HG03139 (cell line): ENCODE measurements around the gene APOC4.
"Not testable (repeated sequence)": the region's sequence is repeated elsewhere in the genome, so short reads cannot be mapped to it uniquely, and the experiment has no call there.

ENCODE experiments used
- ATAC-seq: cut with Tn5 transposase; IDR thresholded peaks from one replicate; pipeline ENCODE4 v1.9.1; 2021; ENCODE audit not compliant: unreplicated experiment

The APOC4 gene

GRCh38 chr19:44942067-44942571 is at the start of gene APOC4:
TSS of gene APOC4 (plus strand) at chr19:44942237. CDS start at chr19:44942278, 41 bp downstream.
- ATAC-seq, result no peak

GRCh38 chr19:44892932-44893331 is 49.1 kb upstream of the APOC4 start:
- ATAC-seq, result no peak

GRCh38 chr19:44893332-44894051 is 48.5 kb upstream of the APOC4 start:
- no peak for ATAC-seq

GRCh38 chr19:44894052-44894400 is 48.0 kb upstream of the APOC4 start:
- ATAC-seq, result no peak

GRCh38 chr19:44894946-44895345 is 47.1 kb upstream of the APOC4 start:
- no peak for ATAC-seq

GRCh38 chr19:44897835-44898234 is 44.2 kb upstream of the APOC4 start:
- no peak for ATAC-seq

- ATAC-seq, result no peak
Measured at GRCh38 chr19:44900328-44901244, 41.5 kb upstream of the APOC4 start.

GRCh38 chr19:44903216-44903601 is 38.8 kb upstream of the APOC4 start:
- no peak for ATAC-seq

GRCh38 chr19:44903602-44904425 is 38.2 kb upstream of the APOC4 start:
- ATAC-seq, result no peak

GRCh38 chr19:44904426-44904994 is 37.5 kb upstream of the APOC4 start:
- ATAC-seq, result no peak

- no peak for ATAC-seq
Measured at GRCh38 chr19:44905437-44906160, 36.4 kb upstream of the APOC4 start, which contains the start of gene APOE. TSS of gene APOE (plus strand) at chr19:44905796. CDS start at chr19:44906625, 829 bp downstream.

- ATAC-seq, result no peak
Measured at GRCh38 chr19:44907613-44908012, 34.4 kb upstream of the APOC4 start.

- ATAC-seq, result no peak
Measured at GRCh38 chr19:44908074-44908835, 33.8 kb upstream of the APOC4 start.

- ATAC-seq, result no peak
Measured at GRCh38 chr19:44908836-44909261, 33.2 kb upstream of the APOC4 start.

- ATAC-seq, result no peak
Measured at GRCh38 chr19:44909775-44910174, 32.3 kb upstream of the APOC4 start.

GRCh38 chr19:44911896-44912295 is 30.1 kb upstream of the APOC4 start:
- ATAC-seq, result not testable (repeated sequence)

GRCh38 chr19:44912854-44913253 is 29.2 kb upstream of the APOC4 start:
- no peak for ATAC-seq

GRCh38 chr19:44913512-44914432 is 28.3 kb upstream of the APOC4 start:
- ATAC-seq, result not testable (repeated sequence)
